ENCODE results near the gene CTSA. TPM values are rescaled to one million over a fixed set of nuclear protein-coding genes. Genes with fewer than 3 reads are reported as not detected.

Gene CTSA
- total and polyA plus RNA-seq, 9 of the 15 experiments (the other 6 are each of a cell fraction or from before 2014, with no cell fraction given), result 8.8 to 61.7 (median 28.3) TPM

DNA sequence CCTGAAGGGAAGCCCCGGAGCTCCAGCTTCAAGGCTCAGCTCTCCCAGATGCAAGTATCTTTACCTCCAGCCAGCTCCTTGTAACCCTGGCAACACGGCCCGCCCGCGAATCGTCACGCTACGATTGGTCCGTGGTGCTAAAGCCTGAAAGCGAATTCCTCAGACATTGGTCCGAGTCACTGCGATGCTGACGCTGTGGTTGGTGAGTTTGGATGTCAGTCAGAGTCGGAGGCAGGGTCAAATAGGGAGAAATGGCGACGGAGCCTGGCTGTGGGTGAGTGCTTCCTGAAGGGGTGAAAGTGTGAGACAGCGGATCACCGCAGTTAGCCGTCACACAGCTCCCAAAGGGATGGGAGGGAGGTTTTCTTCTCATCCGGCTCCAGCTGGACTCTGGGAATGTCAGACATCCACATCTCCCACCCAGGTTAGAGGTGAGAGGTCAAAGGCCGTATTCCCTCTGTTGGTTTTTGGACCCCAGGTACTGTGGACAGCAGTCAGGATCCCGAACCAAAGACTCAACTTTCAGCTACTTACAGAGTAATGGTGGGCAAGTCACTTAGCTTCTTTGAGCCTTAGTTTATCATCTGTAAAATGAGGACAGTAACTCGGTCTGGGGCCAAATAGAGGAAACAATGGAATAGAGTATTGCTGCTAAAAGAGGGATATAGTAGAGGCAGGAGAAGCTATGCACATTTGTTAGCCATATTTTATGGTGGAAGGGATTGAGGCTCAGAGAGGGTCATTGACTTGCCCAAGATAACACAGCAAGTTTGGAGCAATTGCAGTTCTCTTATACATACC, 9.9 kb upstream of the CTSA start, which contains the start of gene ZSWIM1 (continued):
- TF ChIP-seq, protein P1, sequence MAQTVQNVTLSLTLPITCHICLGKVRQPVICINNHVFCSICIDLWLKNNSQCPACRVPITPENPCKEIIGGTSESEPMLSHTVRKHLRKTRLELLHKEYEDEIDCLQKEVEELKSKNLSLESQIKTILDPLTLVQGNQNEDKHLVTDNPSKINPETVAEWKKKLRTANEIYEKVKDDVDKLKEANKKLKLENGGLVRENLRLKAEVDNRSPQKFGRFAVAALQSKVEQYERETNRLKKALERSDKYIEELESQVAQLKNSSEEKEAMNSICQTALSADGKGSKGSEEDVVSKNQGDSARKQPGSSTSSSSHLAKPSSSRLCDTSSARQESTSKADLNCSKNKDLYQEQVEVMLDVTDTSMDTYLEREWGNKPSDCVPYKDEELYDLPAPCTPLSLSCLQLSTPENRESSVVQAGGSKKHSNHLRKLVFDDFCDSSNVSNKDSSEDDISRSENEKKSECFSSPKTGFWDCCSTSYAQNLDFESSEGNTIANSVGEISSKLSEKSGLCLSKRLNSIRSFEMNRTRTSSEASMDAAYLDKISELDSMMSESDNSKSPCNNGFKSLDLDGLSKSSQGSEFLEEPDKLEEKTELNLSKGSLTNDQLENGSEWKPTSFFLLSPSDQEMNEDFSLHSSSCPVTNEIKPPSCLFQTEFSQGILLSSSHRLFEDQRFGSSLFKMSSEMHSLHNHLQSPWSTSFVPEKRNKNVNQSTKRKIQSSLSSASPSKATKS (CRISPR knock-in tag; IDR thresholded peaks at IDR 0.05), result no peak
- no peak for TF ChIP-seq MAFG (tag; conservative IDR thresholded peaks at IDR 0.05)
- TF ChIP-seq, protein P2, sequence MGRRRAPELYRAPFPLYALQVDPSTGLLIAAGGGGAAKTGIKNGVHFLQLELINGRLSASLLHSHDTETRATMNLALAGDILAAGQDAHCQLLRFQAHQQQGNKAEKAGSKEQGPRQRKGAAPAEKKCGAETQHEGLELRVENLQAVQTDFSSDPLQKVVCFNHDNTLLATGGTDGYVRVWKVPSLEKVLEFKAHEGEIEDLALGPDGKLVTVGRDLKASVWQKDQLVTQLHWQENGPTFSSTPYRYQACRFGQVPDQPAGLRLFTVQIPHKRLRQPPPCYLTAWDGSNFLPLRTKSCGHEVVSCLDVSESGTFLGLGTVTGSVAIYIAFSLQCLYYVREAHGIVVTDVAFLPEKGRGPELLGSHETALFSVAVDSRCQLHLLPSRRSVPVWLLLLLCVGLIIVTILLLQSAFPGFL (CRISPR knock-in tag; IDR thresholded peaks at IDR 0.05), result no peak
- peak; percentile 54 for TF ChIP-seq MEIS2 (IDR thresholded peaks at IDR 0.05; ENCODE audit: partially characterized antibody)
- TF ChIP-seq SP1 (CRISPR knock-in tag; IDR thresholded peaks at IDR 0.05), result peak; percentile 72
- TF ChIP-seq, protein P3, sequence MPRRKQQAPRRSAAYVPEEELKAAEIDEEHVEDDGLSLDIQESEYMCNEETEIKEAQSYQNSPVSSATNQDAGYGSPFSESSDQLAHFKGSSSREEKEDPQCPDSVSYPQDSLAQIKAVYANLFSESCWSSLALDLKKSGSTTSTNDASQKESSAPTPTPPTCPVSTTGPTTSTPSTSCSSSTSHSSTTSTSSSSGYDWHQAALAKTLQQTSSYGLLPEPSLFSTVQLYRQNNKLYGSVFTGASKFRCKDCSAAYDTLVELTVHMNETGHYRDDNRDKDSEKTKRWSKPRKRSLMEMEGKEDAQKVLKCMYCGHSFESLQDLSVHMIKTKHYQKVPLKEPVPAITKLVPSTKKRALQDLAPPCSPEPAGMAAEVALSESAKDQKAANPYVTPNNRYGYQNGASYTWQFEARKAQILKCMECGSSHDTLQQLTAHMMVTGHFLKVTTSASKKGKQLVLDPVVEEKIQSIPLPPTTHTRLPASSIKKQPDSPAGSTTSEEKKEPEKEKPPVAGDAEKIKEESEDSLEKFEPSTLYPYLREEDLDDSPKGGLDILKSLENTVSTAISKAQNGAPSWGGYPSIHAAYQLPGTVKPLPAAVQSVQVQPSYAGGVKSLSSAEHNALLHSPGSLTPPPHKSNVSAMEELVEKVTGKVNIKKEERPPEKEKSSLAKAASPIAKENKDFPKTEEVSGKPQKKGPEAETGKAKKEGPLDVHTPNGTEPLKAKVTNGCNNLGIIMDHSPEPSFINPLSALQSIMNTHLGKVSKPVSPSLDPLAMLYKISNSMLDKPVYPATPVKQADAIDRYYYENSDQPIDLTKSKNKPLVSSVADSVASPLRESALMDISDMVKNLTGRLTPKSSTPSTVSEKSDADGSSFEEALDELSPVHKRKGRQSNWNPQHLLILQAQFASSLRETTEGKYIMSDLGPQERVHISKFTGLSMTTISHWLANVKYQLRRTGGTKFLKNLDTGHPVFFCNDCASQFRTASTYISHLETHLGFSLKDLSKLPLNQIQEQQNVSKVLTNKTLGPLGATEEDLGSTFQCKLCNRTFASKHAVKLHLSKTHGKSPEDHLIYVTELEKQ (CRISPR knock-in tag; IDR thresholded peaks at IDR 0.05), result no peak

Measured in K562 (cell line).